GM18508 (cell line): ENCODE data around the gene THOC2.
"Not testable (repeated sequence)": the region's sequence is repeated elsewhere in the genome, so short reads cannot be mapped to it uniquely, and the experiment has no call there.

Experiments
- ATAC-seq: cut with Tn5 transposase; IDR thresholded peaks from one replicate; pipeline ENCODE4 v1.9.1; 2021; ENCODE audit warnings: moderate number of reproducible peaks; ENCODE audit not compliant: insufficient read depth, unreplicated experiment

THOC2 gene

DNA sequence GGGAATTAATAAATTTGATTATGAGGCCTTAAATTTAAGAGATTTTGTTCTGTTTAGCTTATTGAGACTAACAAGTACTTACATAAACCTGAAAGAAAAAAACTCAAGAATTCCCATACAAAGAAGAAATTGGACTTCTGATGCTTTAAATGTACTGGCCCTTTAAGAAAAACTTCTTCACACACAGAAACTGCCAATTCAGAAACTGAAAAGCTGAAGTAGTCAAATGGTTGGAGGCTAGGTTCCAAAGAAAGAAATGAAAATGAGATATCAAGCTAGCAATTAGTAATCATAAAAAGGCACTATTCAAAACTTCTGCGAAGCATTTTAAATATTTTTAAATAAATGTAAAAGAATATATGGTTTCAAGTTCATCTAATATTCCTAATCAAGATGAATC is 151.3 kb downstream of the THOC2 start:
- ATAC-seq = no peak

DNA sequence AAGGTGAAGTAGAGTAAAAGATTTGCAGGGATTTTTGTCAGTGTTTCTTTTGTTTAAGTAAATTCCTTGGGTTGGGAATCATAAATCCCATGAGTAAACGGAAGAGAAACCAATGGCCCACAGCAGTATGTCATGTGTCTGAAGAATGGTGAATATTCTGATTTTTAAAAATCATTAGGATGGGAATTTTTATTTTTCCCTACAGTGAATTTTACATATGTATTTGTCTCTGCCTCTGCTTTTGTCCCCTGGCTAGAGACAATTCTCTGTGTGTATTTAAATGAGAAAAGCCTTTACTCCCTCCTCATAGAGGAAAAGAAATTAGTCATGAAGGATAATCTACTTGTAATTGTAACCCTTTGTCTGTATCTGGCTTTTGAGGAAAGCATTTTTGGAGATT is 152.1 kb downstream of the THOC2 start:
- ATAC-seq = no peak

DNA sequence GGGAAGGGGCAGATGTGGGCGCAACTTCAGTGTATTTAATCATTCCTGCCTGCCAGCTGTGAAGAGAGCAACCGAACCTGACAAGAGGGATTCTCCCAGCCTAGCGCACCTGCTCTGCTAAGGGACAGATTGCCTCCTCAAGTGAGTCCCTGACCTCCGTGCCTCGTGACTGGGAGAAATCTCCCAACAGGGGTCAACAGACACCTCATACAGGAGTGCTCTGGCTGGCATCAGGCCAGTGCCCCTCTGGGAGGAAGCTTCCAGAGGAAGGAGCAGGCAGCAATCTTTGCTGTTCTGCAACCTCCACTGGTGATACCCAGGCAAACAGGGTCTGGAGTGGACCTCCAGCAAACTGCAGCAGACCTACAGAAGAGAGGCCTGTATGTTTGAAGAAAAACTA is 158.8 kb downstream of the THOC2 start:
- ATAC-seq = not testable (repeated sequence)

DNA sequence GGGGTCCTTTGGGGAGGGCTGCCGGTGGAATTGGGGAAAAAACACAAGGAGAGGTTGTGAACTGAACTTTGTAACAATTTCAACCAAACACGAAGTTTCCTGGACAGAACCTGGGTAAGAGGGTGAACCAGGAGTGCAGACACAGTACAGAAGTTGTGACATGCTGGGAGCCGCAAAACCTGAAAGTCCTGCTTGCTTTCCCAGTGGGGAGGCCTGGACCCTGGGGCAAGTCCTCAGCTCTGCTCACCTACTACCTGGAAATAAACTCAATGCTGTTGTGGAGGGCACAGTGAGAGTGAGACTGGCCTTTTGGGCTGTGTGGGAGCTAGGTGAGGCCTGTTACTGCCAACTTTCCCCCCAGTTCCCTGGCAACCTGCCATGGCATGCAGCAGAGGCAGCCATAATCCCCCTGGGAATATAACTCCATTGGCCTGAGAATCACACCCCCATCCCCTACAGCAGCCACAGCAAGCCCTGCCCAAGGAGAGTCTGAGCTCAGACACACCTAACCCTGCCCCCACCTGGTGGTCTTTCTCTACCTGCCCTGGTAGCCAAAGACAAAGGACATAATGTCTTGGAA is 162.8 kb downstream of the THOC2 start:
- ATAC-seq = no peak

DNA sequence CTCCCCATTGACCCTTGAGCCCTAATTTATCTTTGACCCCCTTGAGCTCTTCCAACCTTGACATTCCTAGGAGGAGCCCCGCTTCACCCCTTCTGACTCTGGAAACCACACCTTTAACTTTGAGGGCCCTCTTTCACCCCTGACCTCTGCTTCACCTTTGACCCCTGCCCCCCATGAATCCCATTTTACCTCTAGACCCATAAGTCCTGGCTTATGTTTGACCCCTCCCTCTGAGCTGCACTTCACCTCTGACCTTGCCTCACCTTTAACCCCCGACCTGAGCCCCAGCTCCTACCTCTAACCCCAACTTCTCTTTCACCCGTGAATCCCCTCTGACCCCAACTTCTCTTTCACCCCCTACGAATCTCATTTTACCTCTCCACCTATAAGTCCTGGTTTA is 169.7 kb downstream of the THOC2 start:
- no peak for ATAC-seq

DNA sequence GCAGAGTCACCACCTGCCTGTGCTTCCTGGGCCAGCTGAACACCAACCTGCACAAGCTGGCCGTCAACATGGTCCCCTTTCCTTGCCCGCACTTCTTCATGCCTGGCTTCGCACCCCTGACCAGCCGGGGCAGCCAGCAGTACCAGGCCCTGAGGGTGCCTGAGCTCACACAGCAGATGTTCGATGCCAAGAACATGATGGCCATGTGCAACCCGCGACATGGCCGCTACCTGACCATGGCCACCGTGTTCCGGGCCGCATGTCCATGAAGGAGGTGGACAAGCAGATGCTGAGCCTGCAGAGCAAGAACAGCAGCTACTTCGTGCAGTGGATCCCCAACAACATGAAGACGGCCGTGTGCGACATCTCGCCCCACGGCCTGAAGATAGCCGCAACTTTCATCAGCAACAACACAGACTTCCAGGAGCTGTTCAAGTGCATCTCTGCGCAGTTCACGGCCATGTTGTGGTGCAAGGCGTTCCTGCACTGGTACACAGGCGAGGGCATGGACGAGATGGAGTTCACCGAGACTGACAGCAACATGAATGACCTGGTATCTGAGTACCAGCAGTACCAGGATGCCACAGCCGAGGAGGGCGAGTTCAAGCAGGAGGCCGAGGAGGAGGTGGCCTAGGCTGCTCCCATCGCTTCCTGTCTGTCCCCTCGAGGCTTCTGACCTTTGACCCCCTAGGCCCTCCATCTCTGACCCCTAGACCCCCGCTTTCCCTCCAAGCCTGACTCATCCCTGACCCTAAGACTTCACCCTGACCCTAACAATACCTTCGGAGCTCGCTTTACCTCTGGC is 170.3 kb downstream of the THOC2 start:
- no peak for ATAC-seq

DNA sequence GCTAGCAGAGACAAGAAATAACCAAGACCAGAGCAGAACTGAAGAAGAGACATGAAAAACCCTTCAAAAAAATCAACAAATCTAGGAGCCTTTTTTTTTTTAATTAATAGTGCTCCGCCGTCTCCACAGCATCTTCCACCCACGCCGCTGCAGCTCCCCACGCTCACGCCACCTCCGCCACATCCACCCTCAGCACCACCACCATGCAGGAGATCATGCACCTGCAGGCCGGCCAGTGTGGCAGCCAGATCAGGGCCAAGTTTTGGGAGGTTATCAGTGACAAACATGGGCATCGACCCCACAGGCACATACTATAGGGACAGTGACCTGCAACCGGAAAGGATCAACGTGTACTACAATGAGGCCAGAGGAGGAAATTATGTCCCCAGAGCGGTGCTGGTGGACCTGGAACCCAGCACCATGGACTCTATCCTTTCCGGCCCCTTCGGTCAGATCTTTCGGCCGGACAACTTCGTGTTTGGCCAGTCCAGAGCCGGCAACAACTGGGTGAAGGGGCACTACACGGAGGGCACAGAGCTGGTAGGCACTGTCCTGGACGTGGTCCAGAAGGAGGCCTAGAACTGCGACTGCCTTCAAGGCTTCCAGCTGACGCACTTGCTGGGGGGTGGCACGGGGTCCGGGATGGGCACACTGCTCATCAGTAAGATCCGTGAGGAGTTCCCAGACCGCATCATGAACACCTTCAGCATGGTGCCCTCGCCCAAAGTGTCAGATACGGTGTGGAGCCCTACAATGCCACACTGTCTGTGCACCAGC is 171.2 kb downstream of the THOC2 start:
- ATAC-seq = no peak

DNA sequence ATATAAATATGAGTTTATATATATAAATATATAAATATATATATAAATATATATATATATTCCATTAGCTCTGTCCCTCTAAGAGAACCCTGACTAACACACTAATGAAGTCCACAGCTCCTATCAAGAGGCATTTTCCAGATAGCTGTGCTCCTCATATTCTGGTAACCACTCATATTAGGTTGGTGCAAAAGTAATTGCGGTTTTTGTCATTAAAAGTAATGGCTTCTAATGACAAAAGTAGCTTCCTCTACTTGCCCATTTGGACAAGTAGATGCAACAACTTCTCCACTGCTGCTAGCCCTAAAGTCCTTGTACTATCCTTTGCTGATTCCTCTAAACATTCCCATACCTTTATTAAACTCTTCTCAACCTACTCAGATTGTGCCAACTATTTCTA is 182.0 kb downstream of the THOC2 start:
- no peak for ATAC-seq
